NCI-H128 (cell line): ENCODE data around the gene NABP2.

Source experiments
- DNase-seq: peaks from one replicate; lab custom pipeline; 2025; ENCODE audit not compliant: unreplicated experiment; lab: John Stamatoyannopoulos, UW

NABP2 gene

GRCh38 chr12:56212361-56212760 lies 11.8 kb upstream of the NABP2 start:
- no peak for DNase-seq

GRCh38 chr12:56213878-56214277 lies 10.3 kb upstream of the NABP2 start:
- DNase-seq: no peak

GRCh38 chr12:56216461-56216860 lies 7.7 kb upstream of the NABP2 start:
- no peak for DNase-seq

GRCh38 chr12:56219840-56220239 lies 4.3 kb upstream of the NABP2 start:
- DNase-seq: no peak

- DNase-seq: no peak
These were observed 3.4 kb upstream of the NABP2 start for GRCh38 chr12:56220611-56221231.

- no peak for DNase-seq
These were observed 2.8 kb upstream of the NABP2 start for GRCh38 chr12:56221232-56221756.

- DNase-seq: peak; percentile 92
These were observed 2.2 kb upstream of the NABP2 start, which contains the start of gene RNF41 for GRCh38 chr12:56221757-56222530. Gene RNF41, minus strand, starts transcription at chr12:56221922. Its CDS starts 7,875 bp downstream, at chr12:56214047.

- DNase-seq: no peak
These were observed 1.6 kb upstream of the NABP2 start for GRCh38 chr12:56222531-56222895.

GRCh38 chr12:56223571-56224101 lies 506 bp upstream of the NABP2 start:
- DNase-seq: no peak

- DNase-seq: no peak
These were observed 812 bp downstream of the NABP2 start for GRCh38 chr12:56224954-56225353.

GRCh38 chr12:56229082-56229481 lies 4.9 kb downstream of the NABP2 start:
- no peak for DNase-seq

- DNase-seq: no peak
These were observed 5.8 kb downstream of the NABP2 start, which contains the start of gene SLC39A5 for GRCh38 chr12:56229916-56230431. Gene SLC39A5, plus strand, starts transcription at chr12:56230051. Its CDS starts 1,224 bp downstream, at chr12:56231275.

GRCh38 chr12:56230432-56231183 lies 6.5 kb downstream of the NABP2 start:
- DNase-seq: no peak

- no peak for DNase-seq
These were observed 7.0 kb downstream of the NABP2 start for GRCh38 chr12:56231184-56231582.

- DNase-seq: no peak
These were observed 10.7 kb downstream of the NABP2 start for GRCh38 chr12:56234746-56235436.

GRCh38 chr12:56236091-56236490 lies 11.9 kb downstream of the NABP2 start:
- DNase-seq: no peak

GRCh38 chr12:56236985-56237384 lies 12.8 kb downstream of the NABP2 start:
- DNase-seq: no peak

GRCh38 chr12:56237552-56237951 lies 13.4 kb downstream of the NABP2 start:
- no peak for DNase-seq

- DNase-seq: no peak
These were observed 17.5 kb downstream of the NABP2 start for GRCh38 chr12:56241424-56242303.
